HCT116 (cell line): ENCODE data around the gene LNP1. TPM values are rescaled to one million over a fixed set of nuclear protein-coding genes. Genes with fewer than 3 reads are reported as not detected.

Source experiments
- ATAC-seq: fragments of 200-7000 bp; cut with Tn5 transposase; 2 replicates; pipeline ENCODE4 v1.9.1; 2020; ENCODE audit warnings: mild to moderate bottlenecking, moderate library complexity
- BruUV-seq: library from RNA; stranded (reverse); fragments of 400-500 nt; replicated peaks from 2 replicates; lab custom pipeline; 2021; lab: Mats Ljungman, UMichigan
- CTCF ChIA-PET: fragments of 300-600 bp; sonication (Branson Sonifier 250); formaldehyde crosslinking; loops from one replicate; lab custom pipeline; 2021; ENCODE audit warnings: antibody characterized with exemption; lab: Charles Lee
- POLR2A ChIA-PET: fragments of 300-600, 350-600 bp; sonication (Branson Sonifier 250); formaldehyde crosslinking; loops from one replicate; lab custom pipeline; 2021; ENCODE audit warnings: antibody characterized with exemption; lab: Charles Lee
- RAD21 ChIA-PET, 2 experiments: fragments of 300-600 bp; sonication (Branson Sonifier 250); formaldehyde crosslinking; loops; one replicate each; lab custom pipeline; 2023; ENCODE audit warnings: low total read pairs in 2 of 2; ENCODE audit not compliant: uncharacterized antibody in 2 of 2, unreplicated experiment in 2 of 2, low non-redundant PET in 1 of 2; lab: Charles Lee
- DNase-seq: peaks from one replicate; pipeline ENCODE4 v3.0.0-alpha.2; 2010; ENCODE audit warnings: low read depth, low spot score
- H2AFZ ChIP-seq: fragments of 200-600 bp; shearing (Covaris generic), sonication (generic); 2 replicates; pipeline ENCODE4 v1.6.1; 2017; ENCODE audit warnings: low read depth, mixed run types, mixed read lengths, antibody characterized with exemption, low read length; ENCODE audit not compliant: poor library complexity, severe bottlenecking
- H3K27ac ChIP-seq: 2 replicates; pipeline ENCODE4 v1.5.1; 2012; ENCODE audit warnings: low read depth, low read length
- H3K27me3 ChIP-seq: fragments of 200-600 bp; sonication (generic); 2 replicates; pipeline ENCODE4 v1.6.1; 2016; ENCODE audit warnings: mixed run types, low read length, mixed read lengths; ENCODE audit not compliant: insufficient read depth
- H3K36me3 ChIP-seq, 2 experiments: fragments of 200-500 bp in 1 of 2; fragments of 200-600 bp in 1 of 2; sonication (Bioruptor generic) in 1 of 2; sonication (generic) in 1 of 2; 2 replicates each; pipeline versions ENCODE4 v1.5.1 to v1.6.1; 2014 to 2016; ENCODE audit warnings: low read length in 2 of 2, inconsistent platforms in 1 of 2, mixed read lengths in 1 of 2, mixed run types in 1 of 2; ENCODE audit not compliant: insufficient read depth in 2 of 2, control insufficient read depth in 1 of 2
- H3K4me1 ChIP-seq, 2 experiments: fragments of 200-600 bp in 1 of 2; sonication (generic) in 1 of 2; 2 replicates each; pipeline versions ENCODE4 v1.5.1 to v1.6.1; 2012 to 2017; ENCODE audit warnings: low read length in 2 of 2, inconsistent platforms in 1 of 2, mild to moderate bottlenecking in 1 of 2, mixed read lengths in 1 of 2, mixed run types in 1 of 2, moderate library complexity in 1 of 2; ENCODE audit not compliant: insufficient read depth in 2 of 2, control insufficient read depth in 1 of 2
- H3K4me2 ChIP-seq: fragments of 200-600 bp; sonication (generic); 2 replicates; pipeline ENCODE4 v1.6.1; 2017; ENCODE audit warnings: mixed run types, low read length, mixed read lengths
- H3K4me3 ChIP-seq, 2 experiments: fragments of 200-600 bp in 1 of 2; sonication (generic) in 1 of 2; replicated peaks in 1 of 2; 2 replicates each; pipeline ENCODE4 v1.5.1; 2011 to 2016; ENCODE audit warnings: low read length in 2 of 2, control low read depth in 1 of 2, low read depth in 1 of 2, mild to moderate bottlenecking in 1 of 2, mixed read lengths in 1 of 2, mixed run types in 1 of 2
- H3K79me2 ChIP-seq: fragments of 200-600 bp; sonication (generic); 2 replicates; pipeline ENCODE4 v1.6.1; 2017; ENCODE audit warnings: mild to moderate bottlenecking, mixed run types, low read length, moderate library complexity, mixed read lengths; ENCODE audit not compliant: insufficient read depth
- H3K9ac ChIP-seq: fragments of 200-600 bp; sonication (generic); 2 replicates; pipeline ENCODE4 v1.6.1; 2016; ENCODE audit warnings: low read length, mixed read lengths
- H3K9me2 ChIP-seq: fragments of 200-600 bp; sonication (generic), shearing (Covaris generic); 2 replicates; pipeline ENCODE4 v1.6.1; 2017; ENCODE audit warnings: mixed run types, mild to moderate bottlenecking, moderate library complexity; ENCODE audit not compliant: insufficient read depth
- H3K9me3 ChIP-seq, 2 experiments: fragments of 200-500 bp in 1 of 2; fragments of 200-600 bp in 1 of 2; sonication (Bioruptor generic) in 1 of 2; sonication (generic) in 1 of 2; 2 replicates each; pipeline ENCODE4 v1.6.1; 2014 to 2017; ENCODE audit warnings: low read length in 2 of 2, mixed read lengths in 2 of 2, inconsistent platforms in 1 of 2, low read depth in 1 of 2, mild to moderate bottlenecking in 1 of 2, mixed run types in 1 of 2, moderate library complexity in 1 of 2; ENCODE audit not compliant: control insufficient read depth in 1 of 2, insufficient read depth in 1 of 2
- H4K20me1 ChIP-seq: fragments of 200-600 bp; sonication (generic), shearing (Covaris generic); 2 replicates; pipeline ENCODE4 v1.6.1; 2017; ENCODE audit warnings: mixed run types, mild to moderate bottlenecking, moderate library complexity; ENCODE audit not compliant: insufficient read depth
- CBX3 ChIP-seq: IDR thresholded peaks from 2 replicates; pipeline ENCODE4 v1.6.1; 2012; ENCODE audit warnings: low read depth
- CEBPB ChIP-seq: IDR thresholded peaks from 2 replicates; pipeline ENCODE4 v1.6.1; 2012; ENCODE audit warnings: low read depth
- ELF1 ChIP-seq: IDR thresholded peaks from 2 replicates; pipeline ENCODE4 v1.6.1; 2012; ENCODE audit warnings: low read depth, borderline replicate concordance
- EZH2 ChIP-seq: fragments of 200-600 bp; sonication (generic); IDR thresholded peaks from 2 replicates; pipeline ENCODE4 v1.6.1; 2017; ENCODE audit warnings: antibody characterized with exemption, mixed run types
- EZH2phosphoT487 ChIP-seq: fragments of 200-600 bp; IDR thresholded peaks from 2 replicates; pipeline ENCODE4 v1.6.1; 2018; ENCODE audit warnings: antibody characterized with exemption, borderline replicate concordance
- FOSL1 ChIP-seq: IDR thresholded peaks from 2 replicates; pipeline ENCODE4 v1.6.1; 2012; ENCODE audit warnings: low read depth
- JUND ChIP-seq: IDR thresholded peaks from 2 replicates; pipeline ENCODE4 v1.6.1; 2012
- POLR2A ChIP-seq: IDR thresholded peaks from 2 replicates; pipeline ENCODE4 v1.7.0; 2011; ENCODE audit warnings: borderline replicate concordance; ENCODE audit not compliant: insufficient read depth, insufficient read length; ENCODE audit errors: extremely low read depth
- POLR2AphosphoS5 ChIP-seq: IDR thresholded peaks from 2 replicates; pipeline ENCODE4 v1.6.1; 2011; ENCODE audit warnings: mild to moderate bottlenecking, low read depth, low read length, moderate library complexity
- RAD21 ChIP-seq: IDR thresholded peaks from 2 replicates; pipeline ENCODE4 v1.6.1; 2012; ENCODE audit warnings: low read depth, mild to moderate bottlenecking
- SIN3A ChIP-seq: IDR thresholded peaks from 2 replicates; pipeline ENCODE4 v1.6.1; 2012; ENCODE audit warnings: low read depth
- SP1 ChIP-seq: IDR thresholded peaks from 2 replicates; pipeline ENCODE4 v1.6.1; 2012; ENCODE audit warnings: low read depth
- SRF ChIP-seq: IDR thresholded peaks from 2 replicates; pipeline ENCODE4 v1.6.1; 2012; ENCODE audit warnings: low read depth
- ZFX ChIP-seq: fragments of 450-650 bp; IDR thresholded peaks from 2 replicates; pipeline ENCODE4 v1.6.1; 2017
- ZNF274 ChIP-seq: fragments of 200-500 bp; sonication (Bioruptor generic); IDR thresholded peaks from 2 replicates; pipeline ENCODE4 v1.6.1; 2014; ENCODE audit warnings: mild to moderate bottlenecking, low read depth, low read length, inconsistent platforms
- intact Hi-C: fragments of 100-400 bp; cut with micrococcal nuclease; formaldehyde crosslinking; loops from 2 replicates; pipeline ENCODE4 v1.10.0; 2022
- total RNA-seq: library from RNA; stranded (reverse); gene quantifications from one replicate; pipeline ENCODE4 v1.2.1, GENCODE V29; 2021; ENCODE audit not compliant: unreplicated experiment
- TF ChIP-seq, protein P1 (sequence below): IDR thresholded peaks from 2 replicates; pipeline ENCODE4 v1.6.1; 2011; ENCODE audit warnings: mild to moderate bottlenecking, low read length, moderate library complexity; ENCODE audit not compliant: insufficient replicate concordance; ENCODE audit errors: extremely low read depth
- TF ChIP-seq, protein P2 (sequence below), 3 experiments: fragments of 200-600 bp in 1 of 3; sonication (generic) in 1 of 3; IDR thresholded peaks in 2 of 3; conservative IDR thresholded peaks in 1 of 3; 2 replicates each; pipeline ENCODE4 v1.5.1; 2012 to 2017; ENCODE audit warnings: low read depth in 2 of 3, low read length in 2 of 3, antibody characterized with exemption in 1 of 3, borderline replicate concordance in 1 of 3, control low read depth in 1 of 3, mild to moderate bottlenecking in 1 of 3, mixed read lengths in 1 of 3, mixed run types in 1 of 3, moderate library complexity in 1 of 3; ENCODE audit not compliant: insufficient read depth in 1 of 3
- TF ChIP-seq, protein P3 (sequence below): IDR thresholded peaks from 2 replicates; pipeline ENCODE4 v1.6.1; 2012

The LNP1 gene
- total RNA-seq, 1 experiment from 2014 or later: 1.6 TPM

DNA sequence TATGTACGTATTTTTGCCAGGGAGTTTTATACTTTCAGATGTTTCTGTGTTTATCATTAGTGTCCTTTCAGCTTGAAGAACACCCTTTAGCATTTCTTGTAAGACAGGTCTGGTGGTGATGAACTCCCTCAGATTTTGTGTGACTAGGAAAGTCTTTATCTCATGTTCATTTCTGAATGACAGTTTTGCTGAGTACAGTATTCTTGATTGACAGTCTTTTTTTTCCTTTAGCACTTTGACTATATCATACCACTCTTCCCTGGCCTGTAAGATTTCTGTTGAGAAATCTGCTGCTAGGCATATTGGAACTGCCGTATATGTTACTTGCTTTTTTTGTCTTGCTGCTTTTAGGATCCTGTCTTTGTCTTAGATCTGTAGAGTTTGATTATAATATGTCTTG is 5.8 kb downstream of the LNP1 start (continued):
- TF ChIP-seq, protein P1, sequence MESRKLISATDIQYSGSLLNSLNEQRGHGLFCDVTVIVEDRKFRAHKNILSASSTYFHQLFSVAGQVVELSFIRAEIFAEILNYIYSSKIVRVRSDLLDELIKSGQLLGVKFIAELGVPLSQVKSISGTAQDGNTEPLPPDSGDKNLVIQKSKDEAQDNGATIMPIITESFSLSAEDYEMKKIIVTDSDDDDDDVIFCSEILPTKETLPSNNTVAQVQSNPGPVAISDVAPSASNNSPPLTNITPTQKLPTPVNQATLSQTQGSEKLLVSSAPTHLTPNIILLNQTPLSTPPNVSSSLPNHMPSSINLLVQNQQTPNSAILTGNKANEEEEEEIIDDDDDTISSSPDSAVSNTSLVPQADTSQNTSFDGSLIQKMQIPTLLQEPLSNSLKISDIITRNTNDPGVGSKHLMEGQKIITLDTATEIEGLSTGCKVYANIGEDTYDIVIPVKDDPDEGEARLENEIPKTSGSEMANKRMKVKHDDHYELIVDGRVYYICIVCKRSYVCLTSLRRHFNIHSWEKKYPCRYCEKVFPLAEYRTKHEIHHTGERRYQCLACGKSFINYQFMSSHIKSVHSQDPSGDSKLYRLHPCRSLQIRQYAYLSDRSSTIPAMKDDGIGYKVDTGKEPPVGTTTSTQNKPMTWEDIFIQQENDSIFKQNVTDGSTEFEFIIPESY: no peak
- TF ChIP-seq CEBPB (no peak), FOSL1 (no peak), ZFX (no peak), POLR2A (no peak), RAD21 (no peak), SIN3A (no peak), EZH2 (no peak), EZH2phosphoT487 (no peak), SRF (no peak)

DNA sequence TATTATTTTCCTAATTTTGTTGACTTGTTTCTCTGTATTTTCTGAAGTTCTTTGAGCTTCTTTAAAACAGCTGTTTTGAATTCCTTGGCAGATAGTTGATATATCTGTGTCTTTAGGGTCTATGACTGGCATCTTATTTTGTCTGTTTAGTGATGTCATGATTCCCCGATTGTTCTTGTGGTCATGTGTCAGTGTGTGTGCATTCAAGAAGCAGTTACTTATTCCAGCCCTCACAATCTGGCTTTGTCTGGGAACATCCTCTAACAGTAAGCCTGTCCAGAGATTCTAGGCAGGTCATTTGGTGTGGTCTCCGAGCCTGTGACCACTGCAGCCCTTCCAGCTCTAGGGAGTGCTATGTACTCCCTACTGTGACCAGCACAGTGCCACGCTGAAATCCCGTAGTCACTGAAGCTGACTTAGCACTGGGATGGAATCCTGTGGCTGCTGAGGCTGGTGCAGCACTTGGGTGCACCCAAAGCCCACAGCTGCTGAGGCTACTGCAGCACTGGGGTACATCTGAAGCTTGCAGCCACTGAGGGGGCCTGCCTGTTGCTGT is 6.7 kb downstream of the LNP1 start:
- ATAC-seq (no peak), DNase-seq (no peak)
- Histone ChIP-seq H3K9me2 (no peaks in the 10 kb centered on the region), H3K79me2 (no peaks in the 10 kb centered on the region), H4K20me1 (no peaks in the 10 kb centered on the region), H3K27me3 (no peaks in the 10 kb centered on the region), H2AFZ (no peak overlapping the region), H3K4me1 (no peaks in the 10 kb centered on the region), H3K4me3 (no peak overlapping the region), H3K4me2 (no peak overlapping the region), H3K9ac (no peak overlapping the region), H3K27ac (no peak overlapping the region), H3K9me3 (no peaks in the 10 kb centered on the region), H3K36me3 (no peaks in the 10 kb centered on the region)
- ChIA-PET RAD21 (no interaction called here), POLR2A (no interaction called here), CTCF (no interaction called here)
- no TSS peak for BruUV-seq
- intact Hi-C loops: no loop called here
- TF ChIP-seq SP1 (no peak), ZNF274 (no peak), POLR2AphosphoS5 (no peak), ELF1 (no peak), JUND (no peak), CBX3 (no peak), FOSL1 (no peak)
- TF ChIP-seq, protein P2, sequence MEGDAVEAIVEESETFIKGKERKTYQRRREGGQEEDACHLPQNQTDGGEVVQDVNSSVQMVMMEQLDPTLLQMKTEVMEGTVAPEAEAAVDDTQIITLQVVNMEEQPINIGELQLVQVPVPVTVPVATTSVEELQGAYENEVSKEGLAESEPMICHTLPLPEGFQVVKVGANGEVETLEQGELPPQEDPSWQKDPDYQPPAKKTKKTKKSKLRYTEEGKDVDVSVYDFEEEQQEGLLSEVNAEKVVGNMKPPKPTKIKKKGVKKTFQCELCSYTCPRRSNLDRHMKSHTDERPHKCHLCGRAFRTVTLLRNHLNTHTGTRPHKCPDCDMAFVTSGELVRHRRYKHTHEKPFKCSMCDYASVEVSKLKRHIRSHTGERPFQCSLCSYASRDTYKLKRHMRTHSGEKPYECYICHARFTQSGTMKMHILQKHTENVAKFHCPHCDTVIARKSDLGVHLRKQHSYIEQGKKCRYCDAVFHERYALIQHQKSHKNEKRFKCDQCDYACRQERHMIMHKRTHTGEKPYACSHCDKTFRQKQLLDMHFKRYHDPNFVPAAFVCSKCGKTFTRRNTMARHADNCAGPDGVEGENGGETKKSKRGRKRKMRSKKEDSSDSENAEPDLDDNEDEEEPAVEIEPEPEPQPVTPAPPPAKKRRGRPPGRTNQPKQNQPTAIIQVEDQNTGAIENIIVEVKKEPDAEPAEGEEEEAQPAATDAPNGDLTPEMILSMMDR (IDR thresholded peaks at IDR 0.05 in 2 of 3, conservative IDR thresholded peaks at IDR 0.05 in 1 of 3; ENCODE audit: borderline replicate concordance in 1 of 3, insufficient read depth in 1 of 3, low read depth in 2 of 3, low read length in 2 of 3): no peak
- TF ChIP-seq, protein P3, sequence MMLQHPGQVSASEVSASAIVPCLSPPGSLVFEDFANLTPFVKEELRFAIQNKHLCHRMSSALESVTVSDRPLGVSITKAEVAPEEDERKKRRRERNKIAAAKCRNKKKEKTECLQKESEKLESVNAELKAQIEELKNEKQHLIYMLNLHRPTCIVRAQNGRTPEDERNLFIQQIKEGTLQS: no peak
- TF ChIP-seq, protein P1: no peak
